Activated CD4-positive, alpha-beta T cell treated with anti-CD3 and anti-CD28 coated beads, Interleukin-2, amount 50 U/mL, for 4 hours (primary cell): ENCODE results near the gene GALNT6.

ENCODE experiments used
- DNase-seq, 2 experiments: peaks; one replicate each; pipeline ENCODE4 v3.0.0-alpha.2; 2020

The GALNT6 gene

GRCh38 chr12:51391283-51392123 lies at the start of gene GALNT6:
Gene GALNT6, minus strand, starts transcription at chr12:51391406. Its CDS starts 11,625 bp downstream, at chr12:51379781.
- peak; percentile 59 to 63 for DNase-seq

DNA sequence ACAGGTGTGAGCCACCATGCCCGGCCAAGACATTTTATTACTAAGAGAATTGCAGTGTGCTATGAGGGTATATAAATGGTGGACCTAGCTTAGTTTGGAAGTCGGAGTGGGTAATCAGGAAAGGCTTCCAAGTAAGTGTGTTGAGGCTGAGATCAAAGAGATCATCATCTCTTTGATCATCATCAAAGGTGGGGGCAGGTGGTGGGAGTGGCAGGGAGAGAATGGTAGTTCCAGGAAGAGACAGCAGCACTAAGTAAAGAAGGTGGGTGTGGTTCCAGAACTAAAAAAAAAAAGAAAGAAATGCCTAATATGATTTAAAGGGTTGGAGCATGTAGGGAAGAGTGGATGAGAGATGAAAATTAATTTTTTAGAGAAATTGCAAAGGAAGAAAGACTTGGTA lies 48.1 kb upstream of the GALNT6 start:
- no peak for DNase-seq

- DNase-seq, result no peak
Measured at GRCh38 chr12:51437431-51437830, 46.2 kb upstream of the GALNT6 start.

DNA sequence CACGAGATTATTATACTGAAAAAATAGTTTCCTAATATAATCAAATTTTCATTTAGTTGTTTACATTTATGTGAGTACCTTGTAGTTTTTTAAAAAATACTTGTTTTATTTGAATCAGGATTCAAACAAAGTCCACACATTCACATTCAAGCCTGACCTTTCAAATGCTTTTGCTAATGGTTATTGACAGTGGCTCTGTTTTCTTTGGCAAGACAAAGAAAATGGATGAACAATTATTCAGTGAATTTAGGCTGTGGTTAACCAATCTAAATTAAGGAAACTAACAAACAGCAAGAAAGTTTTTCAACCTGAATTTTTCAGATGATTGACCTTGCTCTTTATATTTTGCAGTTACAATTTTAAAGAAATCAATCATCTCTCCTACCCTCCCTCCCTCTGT lies 43.1 kb upstream of the GALNT6 start:
- no peak for DNase-seq

DNA sequence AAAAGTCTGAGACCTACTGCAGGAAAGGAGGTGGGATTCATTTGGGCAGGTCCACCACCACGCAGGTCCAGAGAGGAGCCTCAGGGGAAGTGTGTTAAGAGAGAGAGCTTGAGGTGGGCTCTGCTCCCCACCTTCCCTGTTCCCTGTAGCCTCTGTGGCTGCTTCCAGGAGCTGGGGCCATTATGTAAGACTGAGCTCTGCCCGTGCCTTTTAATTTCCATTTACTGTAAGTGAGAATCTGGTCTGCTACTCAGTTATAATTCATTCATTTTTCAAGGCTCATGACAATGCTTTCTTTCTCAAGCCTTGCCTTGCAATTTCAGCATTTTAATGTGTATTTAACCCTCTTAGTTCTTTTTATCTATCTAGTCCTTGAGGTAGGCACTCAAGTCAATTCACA lies 41.7 kb upstream of the GALNT6 start:
- no peak for DNase-seq

- DNase-seq, result no peak
Measured at GRCh38 chr12:51430196-51430895, 39.1 kb upstream of the GALNT6 start.

DNA sequence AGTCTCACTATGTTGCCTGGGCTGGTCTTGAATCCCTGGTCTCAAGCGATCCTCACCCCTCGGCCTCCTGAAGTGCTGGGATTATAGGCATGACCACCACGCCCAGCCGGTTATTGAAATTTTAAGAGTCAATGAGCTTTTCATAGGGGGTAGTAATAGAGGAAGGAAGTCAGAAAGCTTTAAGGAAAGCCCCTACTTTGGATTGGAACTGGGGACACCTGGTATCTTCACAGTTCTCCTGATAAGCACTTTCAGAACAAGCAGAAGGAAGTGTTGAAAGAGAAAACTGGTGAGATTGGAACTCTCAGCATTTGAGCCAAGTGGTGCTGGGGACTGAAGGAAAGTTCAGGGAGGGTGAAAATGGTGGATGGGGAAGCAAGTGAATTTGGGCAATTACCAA lies 38.5 kb upstream of the GALNT6 start:
- DNase-seq, result no peak

DNA sequence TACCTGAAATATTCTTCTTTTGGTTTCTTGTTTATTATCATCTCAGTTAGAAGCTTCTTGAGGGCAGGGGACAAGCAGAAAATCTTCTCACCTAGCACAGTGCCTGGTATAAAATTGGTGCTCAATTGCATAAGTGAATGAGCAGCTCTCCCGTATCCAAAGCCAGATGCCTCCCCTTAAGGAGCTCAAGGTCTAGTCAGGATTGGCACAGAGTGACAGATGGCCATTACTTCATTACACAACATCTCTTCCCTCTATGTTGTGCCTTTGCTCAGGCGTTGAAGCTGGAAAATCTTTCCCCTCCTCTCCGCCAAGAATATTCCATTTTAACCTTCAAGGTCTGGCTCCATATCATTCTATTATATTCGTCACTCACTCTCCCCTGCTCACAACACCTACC lies 37.0 kb upstream of the GALNT6 start:
- no peak for DNase-seq

DNA sequence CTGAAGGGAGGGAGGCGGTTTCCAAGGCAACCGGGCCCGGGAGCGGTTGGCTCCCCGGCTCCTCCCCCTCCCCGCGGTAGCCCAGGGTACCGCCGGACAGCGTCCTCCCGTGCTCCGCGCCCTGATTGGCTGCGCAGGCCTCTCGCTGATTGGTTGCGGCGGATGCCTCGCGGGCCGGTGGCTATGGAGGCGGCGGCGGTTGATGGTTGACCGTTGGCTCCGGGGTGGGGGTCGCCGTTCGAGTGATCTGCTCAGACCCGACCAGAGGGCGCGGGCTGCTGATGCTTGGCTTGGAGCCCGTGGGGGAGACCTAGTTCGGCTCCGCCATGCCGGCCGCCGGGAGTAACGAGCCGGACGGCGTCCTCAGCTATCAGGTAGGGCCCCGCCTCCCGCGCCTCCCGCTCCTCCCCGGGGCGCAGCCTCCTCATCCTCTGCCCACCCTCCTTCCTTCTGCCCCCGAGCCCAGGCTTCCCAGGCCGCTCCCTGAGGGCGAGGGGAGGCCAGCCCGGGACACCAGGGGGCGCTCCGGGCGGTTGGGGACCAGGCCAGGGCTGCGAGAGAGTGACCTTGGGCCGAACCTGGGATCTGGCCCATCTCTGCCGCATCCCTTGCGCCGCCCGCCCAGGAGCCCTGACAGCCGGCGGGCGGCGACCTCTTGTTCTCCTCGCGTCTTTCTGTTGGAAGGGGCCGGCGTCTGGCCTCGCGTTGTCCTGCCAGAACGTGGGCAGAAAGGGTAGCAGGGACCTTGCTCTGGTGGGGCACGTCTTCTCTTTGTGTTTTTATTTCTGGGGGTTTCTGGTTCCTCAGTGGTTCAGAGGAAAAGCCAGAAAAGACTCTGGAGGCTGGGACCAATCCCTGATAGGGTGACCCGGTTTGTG lies 33.7 kb upstream of the GALNT6 start, which contains the start of gene SLC4A8:
Gene SLC4A8, plus strand, starts transcription at position 170 of the 878 bp plus-strand sequence. Its CDS starts 157 bp downstream, at position 327.
- DNase-seq, result peak; percentile 40 to 50

- no peak for DNase-seq
Measured at GRCh38 chr12:51424094-51424661, 33.0 kb upstream of the GALNT6 start.

GRCh38 chr12:51421266-51421884 lies 30.2 kb upstream of the GALNT6 start:
- peak; percentile 9 to 17 for DNase-seq

GRCh38 chr12:51419425-51420193 lies 28.4 kb upstream of the GALNT6 start:
- no peak for DNase-seq

DNA sequence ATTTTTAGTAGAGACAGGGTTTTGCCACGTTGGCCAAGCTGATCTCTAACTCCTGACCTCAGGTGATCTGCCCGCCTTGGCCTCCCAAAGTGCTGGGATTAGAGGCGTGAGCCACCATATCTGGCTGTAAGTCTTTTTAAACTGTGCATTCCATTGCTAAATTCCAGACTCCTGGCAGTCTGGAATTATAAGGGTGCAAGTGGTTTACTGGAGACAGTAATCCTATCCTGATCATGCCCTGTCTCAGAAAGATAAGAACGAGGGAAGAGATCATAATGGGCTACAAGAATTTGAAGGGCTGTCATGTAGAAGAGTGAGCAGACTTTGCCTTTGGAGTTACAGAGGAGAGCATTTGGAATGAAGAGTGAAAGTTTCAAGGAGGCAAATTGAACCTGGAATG lies 26.6 kb upstream of the GALNT6 start:
- no peak for DNase-seq

GRCh38 chr12:51415931-51416330 lies 24.7 kb upstream of the GALNT6 start:
- no peak for DNase-seq

DNA sequence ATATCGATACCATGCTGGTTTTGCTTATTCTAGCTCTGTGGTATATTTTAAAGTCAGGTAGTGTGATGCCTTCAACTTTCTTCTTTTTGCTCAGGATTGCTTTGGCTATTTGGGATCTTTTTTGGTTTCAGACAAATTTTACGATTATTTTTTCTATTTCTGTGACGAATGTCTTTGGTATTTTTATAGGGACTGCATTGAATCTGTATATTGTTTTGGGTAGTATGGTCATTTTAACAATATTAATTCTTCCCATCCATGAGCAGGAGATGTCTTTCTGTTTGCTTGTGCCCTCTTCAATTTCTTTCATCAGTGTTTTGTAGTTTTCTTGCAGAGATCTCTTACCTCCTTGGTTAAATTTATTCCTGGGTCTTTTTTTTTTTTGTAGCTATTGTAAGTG lies 22.6 kb upstream of the GALNT6 start:
- no peak for DNase-seq

DNA sequence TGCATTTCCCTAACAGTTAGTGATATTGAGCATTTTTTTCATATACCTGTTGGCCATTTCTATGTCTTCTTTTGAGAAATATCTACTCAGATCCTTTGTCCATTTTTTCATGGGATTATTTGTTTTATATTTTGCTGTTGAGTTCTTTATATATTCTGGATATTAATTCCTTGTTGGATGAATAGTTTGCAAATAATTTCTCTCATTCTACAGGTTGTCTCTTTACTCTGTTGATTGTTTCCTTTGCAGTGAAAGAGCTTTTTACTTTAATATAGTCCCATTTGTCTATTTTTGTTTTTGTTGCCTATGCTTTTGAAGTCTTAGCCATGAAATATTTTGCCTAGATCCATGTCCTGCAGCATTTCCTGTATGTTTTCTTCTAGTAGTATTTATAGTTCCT lies 21.9 kb upstream of the GALNT6 start:
- DNase-seq, result no peak

DNA sequence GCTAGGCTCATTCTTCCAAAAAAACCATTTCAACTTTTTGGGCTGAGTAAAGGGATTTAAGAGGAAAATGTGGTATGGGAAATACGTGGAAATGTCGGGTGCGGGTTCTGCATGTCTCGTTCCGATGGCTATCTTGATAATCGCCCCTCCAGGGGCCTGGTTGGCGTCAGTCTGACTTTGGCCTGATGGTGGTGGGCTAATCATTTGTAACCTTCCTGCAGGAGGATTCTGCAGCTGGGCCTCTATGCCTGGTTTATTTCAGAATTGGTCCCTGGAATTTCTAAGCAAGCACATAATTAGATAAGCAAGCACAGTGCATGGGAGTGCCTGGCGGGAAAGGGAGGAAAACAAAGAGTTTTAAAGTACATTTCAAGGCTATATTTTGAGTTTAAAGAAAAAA lies 18.6 kb upstream of the GALNT6 start:
- DNase-seq, result no peak

GRCh38 chr12:51407604-51408003 lies 16.4 kb upstream of the GALNT6 start:
- no peak for DNase-seq

DNA sequence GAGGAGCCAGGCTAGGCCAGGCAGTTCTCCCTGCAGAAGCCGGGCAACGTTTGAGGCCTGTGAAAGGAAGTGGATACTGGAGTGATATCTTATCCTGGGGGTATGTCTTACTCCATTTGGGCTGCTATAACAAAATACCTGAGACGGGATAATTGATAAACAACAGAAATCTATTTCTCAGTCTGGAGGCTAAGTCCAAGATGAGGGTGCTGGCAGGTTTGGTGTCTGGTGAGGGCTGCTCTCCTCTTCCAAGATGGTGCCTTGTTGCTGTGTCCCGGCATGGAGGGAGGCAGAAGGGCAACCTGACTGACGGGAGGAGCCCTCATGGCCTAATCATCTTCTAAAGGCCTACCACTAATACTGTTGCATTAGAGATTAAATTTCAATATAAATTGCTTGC lies 15.7 kb upstream of the GALNT6 start:
- DNase-seq, result no peak

GRCh38 chr12:51406290-51406689 lies 15.1 kb upstream of the GALNT6 start:
- DNase-seq, result no peak

GRCh38 chr12:51405801-51406207 lies 14.6 kb upstream of the GALNT6 start:
- no peak for DNase-seq

GRCh38 chr12:51404627-51405026 lies 13.4 kb upstream of the GALNT6 start:
- DNase-seq, result no peak
